T47D (cell line): Measurements from ENCODE around the gene RASGEF1C.

ENCODE experiments used
- DNase-seq, 2 experiments: peaks; one replicate each; pipeline versions ENCODE4 v3.0.0 to v3.0.0-alpha.2; 2011 to 2012; ENCODE audit warnings: low read depth in 1 of 2, low spot score in 1 of 2
- JUND ChIP-seq: IDR thresholded peaks from 2 replicates; pipeline ENCODE4 v1.6.1; 2012; ENCODE audit warnings: low read depth
- in situ Hi-C: cut with HindIII; loops from 2 replicates; pipeline ENCODE4 v1.10.0; 2016; ENCODE audit warnings: low sequenced_read_pairs, low pct_unique_long_range_greater_than_20kb

Gene RASGEF1C

GRCh38 chr5:180209137-180209581, at the start of gene RASGEF1C:
TSS of gene RASGEF1C (minus strand) at chr5:180209211. CDS start at chr5:180138052, 71,159 bp downstream.
- no peak for TF ChIP-seq JUND
- in situ Hi-C loops, result no loop called here
- peak; percentile 85 to 86 for DNase-seq

GRCh38 chr5:180253036-180253824, 44.2 kb upstream of the RASGEF1C start:
- DNase-seq, result no peak
- TF ChIP-seq JUND, result no peak
- in situ Hi-C loops, result no loop called here

GRCh38 chr5:180251887-180252286, 42.9 kb upstream of the RASGEF1C start:
- DNase-seq, result no peak
- no peak for TF ChIP-seq JUND
- in situ Hi-C loops, result no loop called here

- in situ Hi-C loops, result no loop called here
- no peak for TF ChIP-seq JUND
- DNase-seq, result no peak
These were observed 42.1 kb upstream of the RASGEF1C start for GRCh38 chr5:180251141-180251540.

GRCh38 chr5:180250329-180250728, 41.3 kb upstream of the RASGEF1C start:
- TF ChIP-seq JUND, result no peak
- DNase-seq, result no peak
- in situ Hi-C loops, result no loop called here

- no peak for TF ChIP-seq JUND
- no peak for DNase-seq
- in situ Hi-C loops, result no loop called here
These were observed 32.6 kb upstream of the RASGEF1C start for GRCh38 chr5:180241600-180241999.

GRCh38 chr5:180238631-180239030, 29.6 kb upstream of the RASGEF1C start:
- DNase-seq, result no peak
- no peak for TF ChIP-seq JUND
- in situ Hi-C loops, result no loop called here

GRCh38 chr5:180235846-180236245, 26.8 kb upstream of the RASGEF1C start:
- DNase-seq, result no peak
- no peak for TF ChIP-seq JUND
- in situ Hi-C loops, result no loop called here

- no peak for DNase-seq
- in situ Hi-C loops, result no loop called here
- no peak for TF ChIP-seq JUND
These were observed 26.1 kb upstream of the RASGEF1C start for GRCh38 chr5:180235077-180235476.

GRCh38 chr5:180234271-180234670, 25.3 kb upstream of the RASGEF1C start:
- DNase-seq, result no peak
- TF ChIP-seq JUND, result no peak
- in situ Hi-C loops, result no loop called here

GRCh38 chr5:180233729-180234128, 24.7 kb upstream of the RASGEF1C start:
- DNase-seq, result no peak
- in situ Hi-C loops, result no loop called here
- no peak for TF ChIP-seq JUND

GRCh38 chr5:180230017-180230416, 21.0 kb upstream of the RASGEF1C start:
- in situ Hi-C loops, result no loop called here
- TF ChIP-seq JUND, result no peak
- DNase-seq, result no peak

GRCh38 chr5:180222056-180222455, 13.0 kb upstream of the RASGEF1C start:
- in situ Hi-C loops, result no loop called here
- DNase-seq, result no peak
- no peak for TF ChIP-seq JUND

GRCh38 chr5:180217797-180218196, 8.8 kb upstream of the RASGEF1C start:
- DNase-seq, result no peak
- in situ Hi-C loops, result no loop called here
- no peak for TF ChIP-seq JUND
